Gastrocnemius medialis (tissue), 4 donors: ENCODE measurements around the gene WNT7B. TPM values are rescaled to one million over a fixed set of nuclear protein-coding genes. Genes with fewer than 3 reads are reported as not detected.

Experiments used
- ATAC-seq, 2 donors: fragments of 150-250 bp; one replicate each; pipeline ENCODE4 v1.9.1; 2016
- DNase-seq, 2 donors: peaks; one replicate each; pipeline ENCODE4 v3.0.0-alpha.2; 2019
- H3K27ac ChIP-seq, 4 donors: fragments of 200-600 bp; sonication (generic); 1 replicate in 1 of 4; 2 replicates in 3 of 4; pipeline ENCODE4 v1.5.1; 2016 to 2018; ENCODE audit warnings: mild to moderate bottlenecking in 2 of 4, moderate library complexity in 1 of 4
- H3K27me3 ChIP-seq, 3 donors: fragments of 200-600 bp; sonication (generic) in 2 of 3; 1 replicate in 1 of 3; 2 replicates in 2 of 3; pipeline versions ENCODE4 v1.5.1 to v1.6.0; 2016 to 2019; ENCODE audit warnings: mild to moderate bottlenecking in 1 of 3, moderate library complexity in 1 of 3
- H3K36me3 ChIP-seq, 2 donors: fragments of 200-600 bp; sonication (generic) in 1 of 2; one replicate each; pipeline ENCODE4 v1.5.1; 2017 to 2018
- H3K4me1 ChIP-seq, 2 donors: fragments of 200-600 bp; sonication (generic) in 1 of 2; one replicate each; pipeline ENCODE4 v1.5.1; 2016 to 2017; ENCODE audit warnings: mild to moderate bottlenecking in 2 of 2
- H3K4me3 ChIP-seq, 4 donors: fragments of 200-600 bp; sonication (generic) in 3 of 4; 1 replicate in 1 of 4; 2 replicates in 3 of 4; pipeline ENCODE4 v1.5.1; 2016 to 2019; ENCODE audit warnings: mild to moderate bottlenecking in 2 of 4
- H3K9me3 ChIP-seq, 3 donors: fragments of 200-600 bp; sonication (generic) in 2 of 3; 1 replicate in 1 of 3; 2 replicates in 2 of 3; pipeline ENCODE4 v1.5.1; 2016 to 2019
- POLR2A ChIP-seq, 2 donors: fragments of 450-650 bp; IDR thresholded peaks; one replicate each; pipeline ENCODE4 v1.6.1; 2017; ENCODE audit warnings: antibody characterized with exemption in 2 of 2, mild to moderate bottlenecking in 2 of 2, moderate library complexity in 2 of 2
- in situ Hi-C, 4 donors: fragments of 200-750 bp; cut with MboI; loops; one replicate each; pipeline versions ENCODE4 v1.15.0 to v1.8.0; 2017; ENCODE audit warnings: low sequenced_read_pairs in 4 of 4
- intact Hi-C: fragments of 100-400 bp; cut with DNase I; formaldehyde crosslinking; loops from one replicate; pipeline ENCODE4 v1.15.1; 2023; ENCODE audit warnings: low total_unique reads
- total RNA-seq, 4 donors: library from RNA; depleted of rRNA; stranded (reverse); fragments of >200 nt; gene quantifications; one replicate each; pipeline versions ENCODE4 v1.1.0 to v1.2.3, GENCODE V29; 2016
- TF ChIP-seq, protein P1 (sequence below), 5 experiments: fragments of 450-650 bp in 3 of 5; fragments of 200-600 bp in 2 of 5; sonication (generic) in 2 of 5; IDR thresholded peaks in 4 of 5; conservative IDR thresholded peaks in 1 of 5; 1 replicate in 4 of 5; 2 replicates in 1 of 5; pipeline ENCODE4 v1.5.1; 2016 to 2019; ENCODE audit warnings: antibody characterized with exemption in 5 of 5, mild to moderate bottlenecking in 3 of 5, moderate library complexity in 3 of 5

The WNT7B gene
- total RNA-seq, 4 donors from 2014 or later: not detected

- TF ChIP-seq POLR2A (IDR thresholded peaks at IDR 0.05): no peak
- TF ChIP-seq, protein P1, sequence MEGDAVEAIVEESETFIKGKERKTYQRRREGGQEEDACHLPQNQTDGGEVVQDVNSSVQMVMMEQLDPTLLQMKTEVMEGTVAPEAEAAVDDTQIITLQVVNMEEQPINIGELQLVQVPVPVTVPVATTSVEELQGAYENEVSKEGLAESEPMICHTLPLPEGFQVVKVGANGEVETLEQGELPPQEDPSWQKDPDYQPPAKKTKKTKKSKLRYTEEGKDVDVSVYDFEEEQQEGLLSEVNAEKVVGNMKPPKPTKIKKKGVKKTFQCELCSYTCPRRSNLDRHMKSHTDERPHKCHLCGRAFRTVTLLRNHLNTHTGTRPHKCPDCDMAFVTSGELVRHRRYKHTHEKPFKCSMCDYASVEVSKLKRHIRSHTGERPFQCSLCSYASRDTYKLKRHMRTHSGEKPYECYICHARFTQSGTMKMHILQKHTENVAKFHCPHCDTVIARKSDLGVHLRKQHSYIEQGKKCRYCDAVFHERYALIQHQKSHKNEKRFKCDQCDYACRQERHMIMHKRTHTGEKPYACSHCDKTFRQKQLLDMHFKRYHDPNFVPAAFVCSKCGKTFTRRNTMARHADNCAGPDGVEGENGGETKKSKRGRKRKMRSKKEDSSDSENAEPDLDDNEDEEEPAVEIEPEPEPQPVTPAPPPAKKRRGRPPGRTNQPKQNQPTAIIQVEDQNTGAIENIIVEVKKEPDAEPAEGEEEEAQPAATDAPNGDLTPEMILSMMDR (IDR thresholded peaks at IDR 0.05 in 4 of 5, conservative IDR thresholded peaks at IDR 0.05 in 1 of 5): no peak
- in situ Hi-C loops (no loop called here), intact Hi-C loops (no loop called here)
- Histone ChIP-seq H3K27me3 (no peaks in the 10 kb centered on the region), H3K4me3 (no peak overlapping the region), H3K4me1 (peaks cover 4 to 12% of the 10 kb centered on the region in 2 donors), H3K9me3 (no peaks in the 10 kb centered on the region), H3K36me3 (no peaks in the 10 kb centered on the region), H3K27ac (no peak overlapping the region)
- ATAC-seq: no peak
- no peak for DNase-seq
These were observed 64.1 kb downstream of the WNT7B start for GRCh38 chr22:45912910-45913309.

DNA sequence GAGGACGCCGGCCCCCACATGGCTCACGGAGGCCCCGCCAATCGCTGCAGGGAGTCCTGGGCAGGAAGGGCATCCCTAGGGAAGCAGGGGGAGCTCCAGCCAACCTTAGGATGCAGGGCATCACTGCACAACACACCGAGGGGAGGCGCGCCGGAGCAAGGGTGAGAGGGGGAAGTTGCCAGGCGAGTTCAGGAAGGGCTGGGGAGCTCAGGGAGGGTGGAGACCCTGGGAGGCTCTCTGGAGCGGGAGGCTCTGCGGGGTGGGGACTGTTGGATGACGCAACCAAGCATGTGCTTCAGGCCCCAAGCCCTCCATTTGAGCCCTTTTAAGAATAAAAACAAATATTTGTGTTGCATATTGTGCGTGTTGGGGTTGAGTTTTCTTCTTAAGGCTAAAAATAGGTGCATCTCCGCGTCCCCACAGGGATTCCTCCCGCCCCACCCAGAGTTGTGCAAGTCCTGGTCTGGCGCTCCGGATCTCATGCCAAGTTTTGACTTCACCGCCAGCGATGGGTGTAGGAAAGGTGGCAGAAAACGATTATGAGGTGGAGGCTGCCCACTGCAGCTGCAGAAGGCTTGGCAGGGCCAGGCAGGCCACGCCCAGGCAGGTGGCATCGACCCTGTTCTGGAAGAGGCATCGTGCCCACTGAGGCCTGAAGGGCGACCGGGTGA is 65.2 kb downstream of the WNT7B start:
- in situ Hi-C loops: no loop called here
- intact Hi-C loops: no loop called here
- Histone ChIP-seq H3K4me1 (peaks cover 4 to 12% of the 10 kb centered on the region in 2 donors), H3K27me3 (no peaks in the 10 kb centered on the region), H3K27ac (no peak overlapping the region), H3K36me3 (no peaks in the 10 kb centered on the region), H3K9me3 (no peaks in the 10 kb centered on the region), H3K4me3 (no peak overlapping the region)
- ATAC-seq (peak; percentile 89 to 95), DNase-seq (peak; percentile 49 to 83)
- no peak for TF ChIP-seq POLR2A (IDR thresholded peaks at IDR 0.05)
- TF ChIP-seq, protein P1 (IDR thresholded peaks at IDR 0.05 in 4 of 5, conservative IDR thresholded peaks at IDR 0.05 in 1 of 5): no peak

- H3K9me3 ChIP-seq: no peaks in the 10 kb centered on the region
- no peak overlapping the region for H3K4me3 ChIP-seq
- H3K4me1 ChIP-seq: peaks cover 4 to 16% of the 10 kb centered on the region in 2 donors
- in situ Hi-C loops: no loop called here
- intact Hi-C loops: no loop called here
- H3K27me3 ChIP-seq: no peaks in the 10 kb centered on the region
- H3K27ac ChIP-seq: no peak overlapping the region
- ATAC-seq: peak in 1 of 2 donors; percentile 21
- TF ChIP-seq, protein P1 (IDR thresholded peaks at IDR 0.05 in 4 of 5, conservative IDR thresholded peaks at IDR 0.05 in 1 of 5): no peak
- TF ChIP-seq POLR2A (IDR thresholded peaks at IDR 0.05): no peak
- H3K36me3 ChIP-seq: no peaks in the 10 kb centered on the region
- no peak for DNase-seq
These were observed 66.0 kb downstream of the WNT7B start for GRCh38 chr22:45910928-45911467.

GRCh38 chr22:45908961-45909360 is 68.0 kb downstream of the WNT7B start:
- intact Hi-C loops: no loop called here

GRCh38 chr22:45907996-45908395 is 69.0 kb downstream of the WNT7B start:
- Histone ChIP-seq H3K27me3 (peaks cover 8 to 15% (median 9%) of the 10 kb centered on the region in 3 donors), H3K4me3 (no peak overlapping the region), H3K9me3 (no peaks in the 10 kb centered on the region), H3K4me1 (peaks cover 4 to 17% of the 10 kb centered on the region in 2 donors), H3K27ac (no peak overlapping the region), H3K36me3 (no peaks in the 10 kb centered on the region)
- TF ChIP-seq POLR2A (IDR thresholded peaks at IDR 0.05): no peak
- TF ChIP-seq, protein P1 (IDR thresholded peaks at IDR 0.05 in 4 of 5, conservative IDR thresholded peaks at IDR 0.05 in 1 of 5): no peak
- intact Hi-C loops (no loop called here), in situ Hi-C loops (no loop called here)
- DNase-seq: no peak
- no peak for ATAC-seq

More at GRCh38 chr22:45908961-45909360, 68.0 kb downstream of the WNT7B start:
- no peak for DNase-seq
- Histone ChIP-seq H3K36me3 (no peaks in the 10 kb centered on the region), H3K27ac (no peak overlapping the region), H3K4me1 (peaks cover 4 to 17% of the 10 kb centered on the region in 2 donors), H3K9me3 (no peaks in the 10 kb centered on the region), H3K27me3 (peaks cover 0 to 7% (median 3%) of the 10 kb centered on the region in 3 donors), H3K4me3 (no peak overlapping the region)
- no peak for TF ChIP-seq POLR2A (IDR thresholded peaks at IDR 0.05)
- in situ Hi-C loops: no loop called here
- no peak for ATAC-seq
